ENCODE results near the gene MUS81. TPM values are rescaled to one million over a fixed set of nuclear protein-coding genes. Genes with fewer than 3 reads are reported as not detected.

MUS81 gene
- total and polyA plus RNA-seq, 9 of the 15 experiments (the other 6 are each of a cell fraction or from before 2014, with no cell fraction given), result 13.4 to 118 (median 53.7) TPM

DNA sequence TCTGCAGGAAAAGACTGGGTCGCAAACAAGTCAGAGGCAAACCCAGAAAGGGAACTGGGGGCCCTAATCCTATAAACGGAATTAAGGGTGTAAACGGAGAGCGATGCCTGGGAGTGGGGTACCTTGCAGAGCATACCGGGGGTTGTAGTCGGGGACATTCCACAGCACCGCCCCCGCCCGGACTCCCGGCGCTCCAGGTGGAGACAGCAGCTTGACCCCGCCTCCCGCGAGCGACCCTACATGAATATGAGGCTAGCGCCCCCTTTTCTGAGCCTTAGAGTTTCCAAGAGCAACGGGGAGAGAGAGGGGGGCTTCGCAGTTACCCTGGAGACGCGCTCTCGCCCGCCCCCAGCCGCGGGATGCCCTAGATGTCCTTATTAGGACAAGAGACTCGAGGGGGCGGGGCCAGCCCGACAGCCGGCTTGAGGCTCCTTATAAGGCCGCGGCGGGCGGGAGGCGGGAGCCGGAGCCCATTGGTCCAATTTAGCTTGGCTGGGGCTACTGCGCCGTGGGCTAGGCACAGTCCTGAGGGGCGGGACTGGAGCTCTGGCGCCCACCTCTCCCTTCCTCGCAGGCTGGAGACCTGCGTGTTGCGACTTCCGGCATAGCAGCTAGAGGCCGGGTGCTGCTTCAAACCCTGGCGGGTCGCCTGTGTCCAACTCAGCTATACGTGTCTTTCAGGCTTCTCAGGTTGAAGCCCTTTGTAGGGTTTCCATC lies 980 bp upstream of the MUS81 start (continued):
- peak; percentile 63; the same call in 1 of the 2 replicates for TF ChIP-seq ATF7 (IDR thresholded peaks at IDR 0.05)
- no peak for TF ChIP-seq PCBP2 (IDR thresholded peaks at IDR 0.05; ENCODE audit: low read depth, low read length, poor library complexity, severe bottlenecking)
- TF ChIP-seq XRCC5 (IDR thresholded peaks at IDR 0.05; ENCODE audit: low read depth, low read length), result 0 out of 2 replicates have a peak, but pooled peaks have one; percentile 19
- no peak for TF ChIP-seq MED1 (CRISPR knock-in tag; IDR thresholded peaks at IDR 0.05; ENCODE audit: borderline replicate concordance)
- TF ChIP-seq, protein P1, sequence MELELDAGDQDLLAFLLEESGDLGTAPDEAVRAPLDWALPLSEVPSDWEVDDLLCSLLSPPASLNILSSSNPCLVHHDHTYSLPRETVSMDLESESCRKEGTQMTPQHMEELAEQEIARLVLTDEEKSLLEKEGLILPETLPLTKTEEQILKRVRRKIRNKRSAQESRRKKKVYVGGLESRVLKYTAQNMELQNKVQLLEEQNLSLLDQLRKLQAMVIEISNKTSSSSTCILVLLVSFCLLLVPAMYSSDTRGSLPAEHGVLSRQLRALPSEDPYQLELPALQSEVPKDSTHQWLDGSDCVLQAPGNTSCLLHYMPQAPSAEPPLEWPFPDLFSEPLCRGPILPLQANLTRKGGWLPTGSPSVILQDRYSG (tag; conservative IDR thresholded peaks at IDR 0.05; ENCODE audit: low read depth), result no peak
- TF ChIP-seq SMAD1 (IDR thresholded peaks at IDR 0.05; ENCODE audit: low read depth, low read length, partially characterized antibody), result peak; percentile 90
- TF ChIP-seq ETV5 (CRISPR knock-in tag; IDR thresholded peaks at IDR 0.05; ENCODE audit: low read depth), result no peak; the same call in 1 of the 2 replicates
- TF ChIP-seq, protein P2, sequence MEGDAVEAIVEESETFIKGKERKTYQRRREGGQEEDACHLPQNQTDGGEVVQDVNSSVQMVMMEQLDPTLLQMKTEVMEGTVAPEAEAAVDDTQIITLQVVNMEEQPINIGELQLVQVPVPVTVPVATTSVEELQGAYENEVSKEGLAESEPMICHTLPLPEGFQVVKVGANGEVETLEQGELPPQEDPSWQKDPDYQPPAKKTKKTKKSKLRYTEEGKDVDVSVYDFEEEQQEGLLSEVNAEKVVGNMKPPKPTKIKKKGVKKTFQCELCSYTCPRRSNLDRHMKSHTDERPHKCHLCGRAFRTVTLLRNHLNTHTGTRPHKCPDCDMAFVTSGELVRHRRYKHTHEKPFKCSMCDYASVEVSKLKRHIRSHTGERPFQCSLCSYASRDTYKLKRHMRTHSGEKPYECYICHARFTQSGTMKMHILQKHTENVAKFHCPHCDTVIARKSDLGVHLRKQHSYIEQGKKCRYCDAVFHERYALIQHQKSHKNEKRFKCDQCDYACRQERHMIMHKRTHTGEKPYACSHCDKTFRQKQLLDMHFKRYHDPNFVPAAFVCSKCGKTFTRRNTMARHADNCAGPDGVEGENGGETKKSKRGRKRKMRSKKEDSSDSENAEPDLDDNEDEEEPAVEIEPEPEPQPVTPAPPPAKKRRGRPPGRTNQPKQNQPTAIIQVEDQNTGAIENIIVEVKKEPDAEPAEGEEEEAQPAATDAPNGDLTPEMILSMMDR (IDR thresholded peaks at IDR 0.05 in 2 of 3, conservative IDR thresholded peaks at IDR 0.05 in 1 of 3; ENCODE audit: insufficient read depth in 2 of 3, low read depth in 1 of 3, low read length in 3 of 3), result peak; percentile 12 to 31 (median 19); a peak in 3 of 6 replicates
- 0 out of 2 replicates have a peak, but pooled peaks have one; percentile 29 for TF ChIP-seq CREB1 (IDR thresholded peaks at IDR 0.05)
- TF ChIP-seq CREB1 (CRISPR knock-in tag; IDR thresholded peaks at IDR 0.05), result peak; percentile 37; the same call in 1 of the 2 replicates
- TF ChIP-seq GABPB1 (CRISPR knock-in tag; IDR thresholded peaks at IDR 0.05), result peak; percentile 83
- TF ChIP-seq ZNF146 (CRISPR knock-in tag; IDR thresholded peaks at IDR 0.05; ENCODE audit: unreplicated experiment), result no peak
- no peak for TF ChIP-seq ZNF57 (CRISPR knock-in tag; IDR thresholded peaks at IDR 0.05)
- TF ChIP-seq CBX3 (IDR thresholded peaks at IDR 0.05; ENCODE audit: borderline replicate concordance in 1 of 2, low read length in 2 of 2), result no peak
- TF ChIP-seq TAF9B (IDR thresholded peaks at IDR 0.05; ENCODE audit: partially characterized antibody), result peak; percentile 68
- peak; percentile 53 for TF ChIP-seq MAFK (IDR thresholded peaks at IDR 0.05; ENCODE audit: low read length)
- TF ChIP-seq, protein P3, sequence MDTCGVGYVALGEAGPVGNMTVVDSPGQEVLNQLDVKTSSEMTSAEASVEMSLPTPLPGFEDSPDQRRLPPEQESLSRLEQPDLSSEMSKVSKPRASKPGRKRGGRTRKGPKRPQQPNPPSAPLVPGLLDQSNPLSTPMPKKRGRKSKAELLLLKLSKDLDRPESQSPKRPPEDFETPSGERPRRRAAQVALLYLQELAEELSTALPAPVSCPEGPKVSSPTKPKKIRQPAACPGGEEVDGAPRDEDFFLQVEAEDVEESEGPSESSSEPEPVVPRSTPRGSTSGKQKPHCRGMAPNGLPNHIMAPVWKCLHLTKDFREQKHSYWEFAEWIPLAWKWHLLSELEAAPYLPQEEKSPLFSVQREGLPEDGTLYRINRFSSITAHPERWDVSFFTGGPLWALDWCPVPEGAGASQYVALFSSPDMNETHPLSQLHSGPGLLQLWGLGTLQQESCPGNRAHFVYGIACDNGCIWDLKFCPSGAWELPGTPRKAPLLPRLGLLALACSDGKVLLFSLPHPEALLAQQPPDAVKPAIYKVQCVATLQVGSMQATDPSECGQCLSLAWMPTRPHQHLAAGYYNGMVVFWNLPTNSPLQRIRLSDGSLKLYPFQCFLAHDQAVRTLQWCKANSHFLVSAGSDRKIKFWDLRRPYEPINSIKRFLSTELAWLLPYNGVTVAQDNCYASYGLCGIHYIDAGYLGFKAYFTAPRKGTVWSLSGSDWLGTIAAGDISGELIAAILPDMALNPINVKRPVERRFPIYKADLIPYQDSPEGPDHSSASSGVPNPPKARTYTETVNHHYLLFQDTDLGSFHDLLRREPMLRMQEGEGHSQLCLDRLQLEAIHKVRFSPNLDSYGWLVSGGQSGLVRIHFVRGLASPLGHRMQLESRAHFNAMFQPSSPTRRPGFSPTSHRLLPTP (IDR thresholded peaks at IDR 0.05; ENCODE audit: borderline replicate concordance, extremely low read depth, insufficient read length), result no peak
